HG03565 (cell line): ENCODE data around the gene AKTIP.

ENCODE experiments used
- ATAC-seq: cut with Tn5 transposase; IDR thresholded peaks from one replicate; pipeline ENCODE4 v1.9.1; 2021; ENCODE audit warnings: mild to moderate bottlenecking, moderate library complexity; ENCODE audit not compliant: unreplicated experiment

The AKTIP gene

DNA sequence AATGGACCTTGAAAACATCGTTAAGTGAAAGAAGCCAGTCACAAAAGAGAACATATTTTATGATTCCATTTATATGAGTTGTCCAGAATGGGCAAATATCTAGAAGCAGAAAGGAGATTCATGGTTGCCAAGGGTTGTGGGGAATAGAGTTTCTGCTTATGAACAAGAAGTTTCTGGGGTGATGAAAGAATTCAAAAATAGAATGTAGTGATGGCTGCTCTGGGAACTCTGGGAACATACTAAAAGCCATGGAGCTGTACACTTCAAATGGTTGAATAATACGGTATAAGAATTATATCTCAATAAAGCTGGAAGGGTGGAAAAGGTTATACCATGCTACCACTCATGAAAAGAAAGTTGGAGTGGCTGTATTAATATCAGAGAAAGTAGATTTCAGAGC is 18.5 kb downstream of the AKTIP start:
- no peak for ATAC-seq

- ATAC-seq: no peak
Observed at GRCh38 chr16:53482123-53482522, 20.9 kb downstream of the AKTIP start.

DNA sequence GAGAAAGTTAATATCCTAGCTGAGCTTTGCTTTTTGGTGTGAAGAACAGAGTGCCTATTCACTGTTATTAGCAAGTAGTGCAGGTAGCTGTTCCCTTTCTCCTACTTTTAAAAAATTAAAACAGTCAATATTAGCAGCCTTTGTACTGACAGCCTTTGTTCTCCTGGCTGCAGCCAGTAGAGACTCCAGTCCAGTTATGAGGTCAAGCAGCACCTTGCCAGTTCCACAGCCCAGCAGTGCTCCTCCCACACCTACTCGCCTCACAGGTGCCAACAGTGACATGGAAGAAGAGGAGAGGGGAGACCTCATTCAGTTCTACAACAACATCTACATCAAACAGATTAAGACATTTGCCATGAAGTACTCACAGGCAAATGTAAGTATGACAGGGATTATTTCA is 22.6 kb downstream of the AKTIP start:
- ATAC-seq: no peak

DNA sequence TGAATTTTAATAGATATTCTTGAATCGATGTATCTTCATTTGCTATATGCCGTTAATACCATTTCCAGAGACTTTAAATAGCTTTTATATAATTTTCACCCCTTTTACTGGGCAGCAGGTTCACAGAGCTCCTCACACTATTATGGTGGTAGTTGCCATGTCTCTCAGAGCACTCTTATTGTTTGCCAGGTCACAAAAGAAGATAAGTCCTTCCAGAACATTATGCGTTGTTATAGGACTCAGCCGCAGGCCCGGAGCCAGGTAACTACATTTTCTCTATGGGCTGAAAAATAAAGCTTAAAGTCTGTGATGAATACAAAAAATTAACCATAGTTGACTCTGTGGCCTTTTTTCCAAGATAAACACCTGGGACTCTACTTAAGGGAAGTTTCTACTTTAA is 24.0 kb downstream of the AKTIP start:
- ATAC-seq: no peak

DNA sequence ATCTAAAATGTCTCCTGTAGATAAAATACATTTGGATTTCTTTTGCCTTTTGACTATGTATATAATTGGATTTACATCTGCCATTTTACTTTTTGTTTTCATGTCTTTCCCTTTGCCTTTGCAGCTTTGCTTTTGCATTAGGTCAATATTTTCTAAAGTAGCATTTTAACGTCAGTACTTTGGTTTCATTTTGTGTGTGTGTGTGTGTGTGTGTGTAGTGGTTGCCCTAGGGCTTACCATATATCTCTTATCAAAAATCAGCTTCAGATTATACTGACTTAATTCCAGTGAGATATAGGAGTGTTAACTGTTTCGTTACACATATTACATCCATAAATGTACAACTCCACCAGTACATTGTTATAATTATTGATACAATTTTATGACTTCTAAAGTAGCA is 26.1 kb downstream of the AKTIP start:
- no peak for ATAC-seq

- ATAC-seq: no peak
Observed at GRCh38 chr16:53465606-53466280, 37.3 kb downstream of the AKTIP start.

DNA sequence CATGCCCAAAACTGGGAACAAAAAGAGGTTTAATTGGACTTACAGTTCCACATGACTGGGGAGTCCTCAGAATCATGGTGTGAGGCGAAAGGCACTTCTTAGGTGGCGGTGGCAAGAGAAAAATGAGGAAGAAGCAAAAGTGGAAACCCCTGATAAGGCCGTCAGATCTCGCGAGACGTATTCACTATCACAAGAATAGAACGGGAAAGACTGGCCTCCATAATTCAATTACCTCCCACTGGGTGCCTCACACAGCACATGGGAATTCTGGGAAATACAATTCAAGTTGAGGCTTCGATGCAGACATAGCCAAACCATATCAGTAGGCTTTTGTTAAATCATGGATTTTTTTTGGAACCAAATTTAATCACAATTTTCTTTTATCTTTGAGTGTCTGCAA is 44.4 kb downstream of the AKTIP start:
- no peak for ATAC-seq

GRCh38 chr16:53457670-53458069 is 45.3 kb downstream of the AKTIP start:
- peak; percentile 100 for ATAC-seq

DNA sequence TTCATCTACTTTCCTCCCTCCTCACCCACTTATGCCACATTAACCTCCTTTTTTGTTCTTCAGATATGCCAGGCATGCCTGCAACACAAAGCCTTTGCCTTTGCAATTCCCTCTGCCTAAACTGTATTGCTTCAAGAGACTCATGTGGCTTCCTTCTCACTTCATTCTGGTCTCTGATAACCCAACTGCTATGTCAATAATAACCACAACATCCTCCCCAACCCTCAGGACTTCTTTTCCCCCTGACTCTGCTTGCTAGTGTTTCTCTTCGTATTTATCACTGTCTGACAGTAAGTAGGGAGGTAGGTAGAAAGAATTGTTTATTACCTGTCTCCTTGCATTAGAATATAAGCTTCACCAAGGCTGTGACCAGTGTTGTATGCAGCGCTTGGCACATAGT is 46.4 kb downstream of the AKTIP start:
- ATAC-seq: no peak

GRCh38 chr16:53453928-53454327 is 49.1 kb downstream of the AKTIP start:
- ATAC-seq: no peak

DNA sequence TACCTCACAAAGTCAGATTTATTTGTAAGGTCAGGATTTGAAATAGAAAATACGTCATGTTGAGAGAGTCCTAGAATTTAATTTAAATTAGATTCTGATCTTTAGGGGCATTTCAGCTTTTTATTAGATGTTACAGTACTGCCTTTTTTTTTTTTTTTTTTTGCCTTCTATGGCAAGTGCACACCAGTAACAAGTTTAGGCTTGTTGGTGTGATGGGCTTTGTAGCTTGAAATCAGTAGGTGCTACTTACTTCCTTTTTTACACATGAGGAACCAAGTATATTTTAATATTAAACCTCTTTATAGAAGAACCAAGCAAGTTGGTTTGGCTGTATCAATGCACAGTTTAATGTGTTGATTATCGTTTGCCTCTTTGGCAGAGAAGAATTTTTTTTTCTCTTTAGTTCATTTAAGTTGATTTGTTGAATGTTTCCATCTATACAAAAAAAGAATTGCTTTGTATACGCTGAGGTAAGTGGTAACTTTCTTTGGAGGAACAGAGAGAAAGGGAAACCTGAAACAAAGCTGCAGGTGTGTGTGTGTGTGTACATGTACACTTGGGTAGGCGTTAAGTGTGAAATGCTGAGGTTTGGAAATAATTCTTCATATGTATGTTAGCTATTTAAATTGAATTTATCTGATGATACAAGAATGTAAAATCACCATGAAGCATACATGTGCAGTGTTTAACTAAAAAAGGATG is 53.0 kb downstream of the AKTIP start:
- no peak for ATAC-seq

DNA sequence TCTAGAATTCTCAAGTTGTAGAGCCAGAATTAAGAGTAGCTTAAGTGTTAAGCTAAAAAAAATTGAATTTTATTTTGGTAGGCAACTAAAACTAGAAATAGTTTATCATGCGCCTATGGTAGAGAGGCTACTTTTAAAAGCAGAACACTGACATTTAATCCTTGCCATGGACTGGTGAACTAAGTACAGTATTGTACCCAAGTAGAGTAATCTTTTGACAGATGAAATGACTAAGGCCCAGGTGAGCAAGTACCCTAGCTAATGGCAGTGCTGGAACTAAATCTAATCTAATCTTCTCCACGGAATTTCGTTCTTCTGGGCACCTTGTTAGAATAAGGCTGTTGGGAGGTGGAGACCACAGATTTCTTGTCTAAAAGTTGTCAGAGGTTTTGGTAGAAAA is 56.9 kb downstream of the AKTIP start:
- no peak for ATAC-seq

DNA sequence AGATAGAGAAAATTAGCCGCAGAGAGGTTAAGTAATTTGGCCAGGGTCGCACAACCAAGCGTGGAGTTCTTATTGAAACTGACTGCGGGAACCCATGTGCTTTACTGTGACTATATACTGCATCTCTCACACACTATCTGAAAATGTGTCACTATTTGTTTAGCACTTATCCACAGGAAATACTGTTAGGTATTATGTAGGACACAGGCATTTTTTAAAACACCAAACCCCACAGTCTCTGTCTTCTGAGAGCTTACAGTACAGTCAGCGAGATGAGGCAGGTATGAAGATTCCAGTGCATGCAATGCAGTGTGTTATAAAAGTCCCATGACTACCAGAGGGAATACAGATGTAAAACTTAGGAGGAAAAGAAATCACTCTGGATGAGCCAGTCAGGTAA is 57.5 kb downstream of the AKTIP start:
- no peak for ATAC-seq
